Thymus (tissue), 2 donors: ENCODE results near the gene C19orf81. TPM values are rescaled to one million over a fixed set of nuclear protein-coding genes. Genes with fewer than 3 reads are reported as not detected.

ENCODE experiments used
- polyA plus RNA-seq: library from polyadenylated mRNA; stranded (reverse); fragments of 200-250 nt; gene quantifications from one replicate; pipeline ENCODE4 v1.2.3, GENCODE V29; 2013
- total RNA-seq: library from RNA; stranded (reverse); fragments of 120-200 nt; gene quantifications from one replicate; pipeline ENCODE4 v1.2.4, GENCODE V29; 2013
- donor health status: healthy.

The C19orf81 gene
- total and polyA plus RNA-seq, 2 donors: 0.61 TPM; not detected in 1

Other genes starting within 250 kb of the C19orf81 start
- 8.1 TPM for gene SPIB, start 230.5 kb upstream of the C19orf81 start, total RNA-seq
- gene SPIB, start 230.5 kb upstream of the C19orf81 start, polyA plus RNA-seq: 14.8 TPM
- gene MYBPC2, start 216.6 kb upstream of the C19orf81 start, total RNA-seq: 7.0 TPM
- 1.8 TPM for gene MYBPC2, start 216.6 kb upstream of the C19orf81 start, polyA plus RNA-seq
- 49.9 TPM for gene EMC10, start 172.9 kb upstream of the C19orf81 start, total RNA-seq
- gene EMC10, start 172.9 kb upstream of the C19orf81 start, polyA plus RNA-seq: 62.6 TPM
- gene GARIN5A, start 172.6 kb upstream of the C19orf81 start, total RNA-seq: 2.9 TPM
- 3.4 TPM for gene GARIN5A, start 172.6 kb upstream of the C19orf81 start, polyA plus RNA-seq
- gene JOSD2, start 138.3 kb upstream of the C19orf81 start, total RNA-seq: 15.9 TPM
- 51.2 TPM for gene JOSD2, start 138.3 kb upstream of the C19orf81 start, polyA plus RNA-seq
- gene ASPDH, start 135.5 kb upstream of the C19orf81 start, total RNA-seq: 0.57 TPM
- gene ASPDH, start 135.5 kb upstream of the C19orf81 start, polyA plus RNA-seq: 0.50 TPM
- 0.52 TPM for gene LRRC4B, start 81.0 kb upstream of the C19orf81 start, total RNA-seq
- gene LRRC4B, start 81.0 kb upstream of the C19orf81 start, polyA plus RNA-seq: 0.57 TPM
- 0.09 TPM for gene SYT3, start 9.6 kb upstream of the C19orf81 start, total RNA-seq
- gene SYT3, start 9.6 kb upstream of the C19orf81 start, polyA plus RNA-seq: 0.02 TPM
- gene SHANK1, start 70.4 kb downstream of the C19orf81 start, total RNA-seq: 1.8 TPM
- gene SHANK1, start 70.4 kb downstream of the C19orf81 start, polyA plus RNA-seq: 0.39 TPM
- gene CLEC11A, start 73.9 kb downstream of the C19orf81 start, total RNA-seq: 10.7 TPM
- gene CLEC11A, start 73.9 kb downstream of the C19orf81 start, polyA plus RNA-seq: 10.5 TPM
- gene GPR32, start 121.0 kb downstream of the C19orf81 start, total RNA-seq: not detected
- 0.07 TPM for gene GPR32, start 121.0 kb downstream of the C19orf81 start, polyA plus RNA-seq
- not detected for gene ACP4, start 141.0 kb downstream of the C19orf81 start, total RNA-seq
- not detected for gene ACP4, start 141.0 kb downstream of the C19orf81 start, polyA plus RNA-seq
- 0.14 TPM for gene KLK1, start 174.3 kb downstream of the C19orf81 start, total RNA-seq
- 1.6 TPM for gene KLK1, start 174.3 kb downstream of the C19orf81 start, polyA plus RNA-seq
- gene KLK15, start 184.1 kb downstream of the C19orf81 start, total RNA-seq: not detected
- 0.11 TPM for gene KLK15, start 184.1 kb downstream of the C19orf81 start, polyA plus RNA-seq
- 0.19 TPM for gene KLK3, start 205.5 kb downstream of the C19orf81 start, total RNA-seq
- gene KLK3, start 205.5 kb downstream of the C19orf81 start, polyA plus RNA-seq: 0.96 TPM
- gene KLK2, start 224.0 kb downstream of the C19orf81 start, total RNA-seq: under 0.01 TPM
- 0.50 TPM for gene KLK2, start 224.0 kb downstream of the C19orf81 start, polyA plus RNA-seq